Neural cell (in vitro differentiated cells): ENCODE results near the gene ESYT3. TPM values are rescaled to one million over a fixed set of nuclear protein-coding genes. Genes with fewer than 3 reads are reported as not detected.

Experiments
- H2AFZ ChIP-seq: fragments of 200-600, 300-800 bp; sonication (generic), shearing (Covaris generic); 2 replicates; pipeline ENCODE4 v1.6.0; 2014; ENCODE audit warnings: low read depth, mild to moderate bottlenecking, antibody characterized with exemption, low read length, moderate library complexity
- H3F3A ChIP-seq: fragments of 200-600 bp; shearing (Covaris generic); 2 replicates; pipeline ENCODE4 v1.6.1; 2016; ENCODE audit warnings: mild to moderate bottlenecking, moderate library complexity, mixed read lengths, antibody characterized with exemption, low read length; ENCODE audit not compliant: insufficient read depth, poor library complexity, severe bottlenecking
- H3K27ac ChIP-seq: fragments of 200-600, 300-800 bp; sonication (generic), shearing (Covaris generic); 2 replicates; pipeline ENCODE4 v1.5.1; 2014; ENCODE audit warnings: mild to moderate bottlenecking, low read length, moderate library complexity
- H3K27me3 ChIP-seq: fragments of 300-800, 200-600 bp; sonication (generic), shearing (Covaris generic); 2 replicates; pipeline ENCODE4 v1.6.0; 2014; ENCODE audit warnings: mild to moderate bottlenecking, low read depth, low read length, moderate library complexity; ENCODE audit not compliant: insufficient read depth
- H3K36me3 ChIP-seq: fragments of 300-800, 200-600 bp; sonication (generic), shearing (Covaris generic); 2 replicates; pipeline ENCODE4 v1.5.1; 2014; ENCODE audit warnings: mild to moderate bottlenecking, antibody characterized with exemption, low read length, moderate library complexity; ENCODE audit not compliant: insufficient read depth
- H3K4me2 ChIP-seq: fragments of 300-800, 200-600 bp; sonication (generic), shearing (Covaris generic); 2 replicates; pipeline ENCODE4 v1.6.0; 2014; ENCODE audit warnings: mild to moderate bottlenecking, low read length
- H3K4me3 ChIP-seq: fragments of 300-800, 200-600 bp; sonication (generic), shearing (Covaris generic); 2 replicates; pipeline ENCODE4 v1.5.1; 2014; ENCODE audit warnings: mild to moderate bottlenecking, low read length, moderate library complexity
- H3K79me2 ChIP-seq: fragments of 200-600 bp; shearing (Covaris generic); replicated peaks from 2 replicates; pipeline ENCODE4 v1.6.0; 2014; ENCODE audit warnings: mild to moderate bottlenecking, low read length, moderate library complexity; ENCODE audit not compliant: insufficient read depth
- H3K9ac ChIP-seq: fragments of 300-800, 200-600 bp; sonication (generic), shearing (Covaris generic); 2 replicates; pipeline ENCODE4 v1.6.1; 2016; ENCODE audit warnings: mild to moderate bottlenecking, low read length, mixed read lengths
- H3K9me2 ChIP-seq: fragments of 200-600 bp; shearing (Covaris generic); 2 replicates; pipeline ENCODE4 v1.6.1; 2016; ENCODE audit warnings: mild to moderate bottlenecking, low read length, mixed read lengths; ENCODE audit not compliant: insufficient read depth
- H3K9me3 ChIP-seq: fragments of 200-600, 300-800 bp; sonication (generic), shearing (Covaris generic); 2 replicates; pipeline ENCODE4 v1.6.1; 2016; ENCODE audit warnings: mild to moderate bottlenecking, mixed run types, low read length, moderate library complexity, mixed read lengths
- H4K20me1 ChIP-seq: fragments of 200-600 bp; shearing (Covaris generic); 2 replicates; pipeline ENCODE4 v1.6.1; 2016; ENCODE audit warnings: mild to moderate bottlenecking, mixed run types; ENCODE audit not compliant: insufficient read depth
- EP300 ChIP-seq: fragments of 450-650 bp; conservative IDR thresholded peaks from 2 replicates; pipeline ENCODE4 v1.6.1; 2014; ENCODE audit warnings: antibody characterized with exemption, mild to moderate bottlenecking, moderate library complexity; ENCODE audit not compliant: poor library complexity, severe bottlenecking
- EZH2 ChIP-seq: fragments of 200-600, 300-800 bp; shearing (Covaris generic), sonication (generic); IDR thresholded peaks from 2 replicates; pipeline ENCODE4 v1.6.1; 2014; ENCODE audit warnings: antibody characterized with exemption, low read length, borderline replicate concordance, mild to moderate bottlenecking; ENCODE audit not compliant: insufficient read depth, poor library complexity, severe bottlenecking
- MXI1 ChIP-seq: fragments of 450-650 bp; conservative IDR thresholded peaks from 2 replicates; pipeline ENCODE4 v1.6.1; 2014; ENCODE audit warnings: antibody characterized with exemption, mild to moderate bottlenecking; ENCODE audit not compliant: poor library complexity, severe bottlenecking
- POLR2AphosphoS5 ChIP-seq: IDR thresholded peaks from 2 replicates; pipeline ENCODE4 v1.6.1; 2012
- RAD21 ChIP-seq: fragments of 450-650 bp; conservative IDR thresholded peaks from 2 replicates; pipeline ENCODE4 v1.6.1; 2014; ENCODE audit warnings: antibody characterized with exemption, mild to moderate bottlenecking, moderate library complexity
- REST ChIP-seq: IDR thresholded peaks from 2 replicates; pipeline ENCODE4 v1.6.1; 2012; ENCODE audit warnings: borderline replicate concordance
- SMC3 ChIP-seq: fragments of 450-650 bp; conservative IDR thresholded peaks from 2 replicates; pipeline ENCODE4 v1.6.1; 2014; ENCODE audit warnings: antibody characterized with exemption, mild to moderate bottlenecking, moderate library complexity; ENCODE audit not compliant: poor library complexity
- TAF1 ChIP-seq: IDR thresholded peaks from 2 replicates; pipeline ENCODE4 v1.6.1; 2012; ENCODE audit warnings: low read depth
- polyA plus RNA-seq: library from polyadenylated mRNA; depleted of rRNA; stranded (reverse); fragments of >200 nt; gene quantifications from 2 replicates; pipeline ENCODE4 v1.2.3, GENCODE V29; 2014
- TF ChIP-seq, protein P1 (sequence below): fragments of 450-650 bp; IDR thresholded peaks from 2 replicates; pipeline ENCODE4 v1.5.1; 2014; ENCODE audit warnings: antibody characterized with exemption, mild to moderate bottlenecking, moderate library complexity; ENCODE audit not compliant: poor library complexity, severe bottlenecking

ESYT3 gene
- polyA plus RNA-seq, 1 donor from 2014 or later: 0.33 TPM

GRCh38 chr3:138432576-138433240 is 1.7 kb upstream of the ESYT3 start:
- Histone ChIP-seq H3F3A (no peaks in the 10 kb centered on the region), H3K36me3 (no peaks in the 10 kb centered on the region), H3K4me3 (no peak overlapping the region), H3K9ac (no peak overlapping the region), H3K9me3 (peaks cover 5% of the 10 kb centered on the region), H2AFZ (no peak overlapping the region), H3K9me2 (no peaks in the 10 kb centered on the region), H3K27me3 (peaks cover 41% of the 10 kb centered on the region), H4K20me1 (no peaks in the 10 kb centered on the region), H3K27ac (no peak overlapping the region), H3K79me2 (no peaks in the 10 kb centered on the region), H3K4me2 (no peak overlapping the region)
- no peak for TF ChIP-seq EP300
- no peak for TF ChIP-seq REST
- no peak for TF ChIP-seq TAF1
- TF ChIP-seq EZH2: no peak
- TF ChIP-seq, protein P1, sequence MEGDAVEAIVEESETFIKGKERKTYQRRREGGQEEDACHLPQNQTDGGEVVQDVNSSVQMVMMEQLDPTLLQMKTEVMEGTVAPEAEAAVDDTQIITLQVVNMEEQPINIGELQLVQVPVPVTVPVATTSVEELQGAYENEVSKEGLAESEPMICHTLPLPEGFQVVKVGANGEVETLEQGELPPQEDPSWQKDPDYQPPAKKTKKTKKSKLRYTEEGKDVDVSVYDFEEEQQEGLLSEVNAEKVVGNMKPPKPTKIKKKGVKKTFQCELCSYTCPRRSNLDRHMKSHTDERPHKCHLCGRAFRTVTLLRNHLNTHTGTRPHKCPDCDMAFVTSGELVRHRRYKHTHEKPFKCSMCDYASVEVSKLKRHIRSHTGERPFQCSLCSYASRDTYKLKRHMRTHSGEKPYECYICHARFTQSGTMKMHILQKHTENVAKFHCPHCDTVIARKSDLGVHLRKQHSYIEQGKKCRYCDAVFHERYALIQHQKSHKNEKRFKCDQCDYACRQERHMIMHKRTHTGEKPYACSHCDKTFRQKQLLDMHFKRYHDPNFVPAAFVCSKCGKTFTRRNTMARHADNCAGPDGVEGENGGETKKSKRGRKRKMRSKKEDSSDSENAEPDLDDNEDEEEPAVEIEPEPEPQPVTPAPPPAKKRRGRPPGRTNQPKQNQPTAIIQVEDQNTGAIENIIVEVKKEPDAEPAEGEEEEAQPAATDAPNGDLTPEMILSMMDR: no peak
- TF ChIP-seq SMC3: no peak
- no peak for TF ChIP-seq RAD21
- no peak for TF ChIP-seq MXI1
- TF ChIP-seq POLR2AphosphoS5: no peak

- no peaks in the 10 kb centered on the region for H3K36me3 ChIP-seq
- H3K9me3 ChIP-seq: peaks cover 5% of the 10 kb centered on the region
- H3K4me2 ChIP-seq: no peak overlapping the region
- no peaks in the 10 kb centered on the region for H4K20me1 ChIP-seq
- no peak overlapping the region for H2AFZ ChIP-seq
- no peaks in the 10 kb centered on the region for H3F3A ChIP-seq
- H3K4me3 ChIP-seq: peak overlapping the region; percentile 74
- H3K9ac ChIP-seq: no peak overlapping the region
- H3K79me2 ChIP-seq: no peaks in the 10 kb centered on the region
- TF ChIP-seq MXI1 (no peak), EP300 (no peak), EZH2 (no peak), TAF1 (no peak), POLR2AphosphoS5 (no peak), RAD21 (no peak), REST (no peak), SMC3 (no peak)
- TF ChIP-seq, protein P1: no peak
- no peaks in the 10 kb centered on the region for H3K9me2 ChIP-seq
- H3K27ac ChIP-seq: no peak overlapping the region
- peaks cover 41% of the 10 kb centered on the region for H3K27me3 ChIP-seq
These were observed 532 bp upstream of the ESYT3 start for GRCh38 chr3:138433892-138434275.
